ENCODE measurements around the gene STYX. TPM values are rescaled to one million over a fixed set of nuclear protein-coding genes. Genes with fewer than 3 reads are reported as not detected.
A peak's percentile ranks its signal among the peaks of the same experiment; 100 is the strongest.

The STYX gene
- total RNA-seq, 1 donor from 2014 or later = 13.3 TPM

DNA sequence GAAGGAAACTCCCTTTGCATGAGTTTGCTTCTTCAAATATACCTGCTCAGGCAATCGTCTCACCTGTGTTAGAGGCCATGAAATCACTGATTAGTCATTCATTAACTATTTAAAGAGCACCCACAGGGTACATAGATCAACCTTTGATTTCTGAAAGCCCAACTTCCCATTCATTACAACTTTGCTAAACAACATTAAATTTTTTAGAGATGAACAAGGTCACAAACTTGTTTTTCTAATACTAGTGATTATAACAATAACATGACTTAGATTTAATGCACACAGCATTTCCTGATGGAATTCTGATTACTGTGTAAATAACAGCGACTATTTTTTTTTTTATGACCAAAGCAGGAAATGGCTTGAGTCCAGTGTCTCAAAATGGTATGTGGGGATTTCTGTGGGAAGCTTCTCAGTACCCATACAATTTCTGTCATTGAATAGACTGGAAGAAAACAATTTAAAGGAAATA, 29.2 kb upstream of the STYX start:
- H3K27ac ChIP-seq (replicated peaks) = peak overlapping the region; percentile 56
- H3K9me3 ChIP-seq (replicated peaks) = no peaks in the 10 kb centered on the region
- intact Hi-C loops (cut with micrococcal nuclease) = no loop called here
- no peak for DNase-seq
- no peaks in the 10 kb centered on the region for H3K36me3 ChIP-seq
- H3K4me3 ChIP-seq = no peak overlapping the region
- peaks cover 20% of the 10 kb centered on the region for H3K4me1 ChIP-seq
- H3K27me3 ChIP-seq (ENCODE audit: low read depth) = no peaks in the 10 kb centered on the region
- TF ChIP-seq, protein P1, sequence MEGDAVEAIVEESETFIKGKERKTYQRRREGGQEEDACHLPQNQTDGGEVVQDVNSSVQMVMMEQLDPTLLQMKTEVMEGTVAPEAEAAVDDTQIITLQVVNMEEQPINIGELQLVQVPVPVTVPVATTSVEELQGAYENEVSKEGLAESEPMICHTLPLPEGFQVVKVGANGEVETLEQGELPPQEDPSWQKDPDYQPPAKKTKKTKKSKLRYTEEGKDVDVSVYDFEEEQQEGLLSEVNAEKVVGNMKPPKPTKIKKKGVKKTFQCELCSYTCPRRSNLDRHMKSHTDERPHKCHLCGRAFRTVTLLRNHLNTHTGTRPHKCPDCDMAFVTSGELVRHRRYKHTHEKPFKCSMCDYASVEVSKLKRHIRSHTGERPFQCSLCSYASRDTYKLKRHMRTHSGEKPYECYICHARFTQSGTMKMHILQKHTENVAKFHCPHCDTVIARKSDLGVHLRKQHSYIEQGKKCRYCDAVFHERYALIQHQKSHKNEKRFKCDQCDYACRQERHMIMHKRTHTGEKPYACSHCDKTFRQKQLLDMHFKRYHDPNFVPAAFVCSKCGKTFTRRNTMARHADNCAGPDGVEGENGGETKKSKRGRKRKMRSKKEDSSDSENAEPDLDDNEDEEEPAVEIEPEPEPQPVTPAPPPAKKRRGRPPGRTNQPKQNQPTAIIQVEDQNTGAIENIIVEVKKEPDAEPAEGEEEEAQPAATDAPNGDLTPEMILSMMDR (IDR thresholded peaks at IDR 0.05; ENCODE audit: borderline replicate concordance) = no peak

DNA sequence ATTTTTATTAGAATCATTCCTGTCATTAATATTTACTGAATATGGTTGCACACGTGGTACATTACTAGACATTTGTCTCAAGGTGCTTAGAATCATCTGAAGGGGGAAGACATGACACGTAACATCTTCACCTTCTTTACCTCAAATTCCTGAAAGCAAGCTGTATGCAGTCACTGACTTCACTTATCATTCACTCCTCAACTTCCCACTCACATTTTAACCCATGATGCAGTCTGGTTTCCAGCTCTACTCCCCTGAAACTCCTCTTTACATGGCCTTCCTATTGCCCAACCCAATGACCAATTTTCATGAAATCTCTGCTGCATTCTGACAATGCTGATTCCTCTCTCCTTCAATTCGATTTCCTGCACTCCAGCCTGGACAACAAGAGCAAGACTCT, 28.7 kb upstream of the STYX start:
- H3K27me3 ChIP-seq (ENCODE audit: low read depth) = no peaks in the 10 kb centered on the region
- H3K4me3 ChIP-seq = no peak overlapping the region
- no peak for DNase-seq
- H3K9me3 ChIP-seq (replicated peaks) = no peaks in the 10 kb centered on the region
- peaks cover 19% of the 10 kb centered on the region for H3K4me1 ChIP-seq
- TF ChIP-seq, protein P1 (IDR thresholded peaks at IDR 0.05; ENCODE audit: borderline replicate concordance) = no peak
- H3K27ac ChIP-seq (replicated peaks) = peak overlapping the region; percentile 56
- intact Hi-C loops (cut with micrococcal nuclease) = no loop called here
- H3K36me3 ChIP-seq = no peaks in the 10 kb centered on the region

DNA sequence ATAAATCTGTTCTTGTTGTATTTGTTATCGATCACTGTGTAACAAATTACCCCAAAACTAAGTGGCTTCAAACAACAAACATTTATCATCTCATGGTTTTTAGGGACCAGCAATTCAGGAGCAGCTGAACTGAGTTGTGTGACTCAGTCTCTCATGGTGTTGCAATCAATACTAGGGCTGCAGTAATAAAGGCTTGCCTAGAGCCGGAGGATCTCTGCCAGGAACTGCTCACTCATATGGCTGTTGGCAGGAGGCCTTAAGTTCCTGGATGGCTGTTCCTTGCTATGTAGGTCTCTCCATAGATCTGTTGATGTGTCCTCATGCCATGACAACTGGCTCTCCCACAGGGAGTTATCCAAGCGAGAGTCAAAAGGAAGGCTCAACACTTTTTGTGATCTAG, 26.7 kb upstream of the STYX start:
- no peak overlapping the region for H3K4me3 ChIP-seq
- TF ChIP-seq, protein P1 (IDR thresholded peaks at IDR 0.05; ENCODE audit: borderline replicate concordance) = no peak
- H3K9me3 ChIP-seq (replicated peaks) = no peaks in the 10 kb centered on the region
- DNase-seq = no peak
- peaks cover 33% of the 10 kb centered on the region for H3K4me1 ChIP-seq
- no peaks in the 10 kb centered on the region for H3K27me3 ChIP-seq (ENCODE audit: low read depth)
- H3K36me3 ChIP-seq = no peaks in the 10 kb centered on the region
- H3K27ac ChIP-seq (replicated peaks) = no peak overlapping the region
- intact Hi-C loops (cut with micrococcal nuclease) = no loop called here

DNA sequence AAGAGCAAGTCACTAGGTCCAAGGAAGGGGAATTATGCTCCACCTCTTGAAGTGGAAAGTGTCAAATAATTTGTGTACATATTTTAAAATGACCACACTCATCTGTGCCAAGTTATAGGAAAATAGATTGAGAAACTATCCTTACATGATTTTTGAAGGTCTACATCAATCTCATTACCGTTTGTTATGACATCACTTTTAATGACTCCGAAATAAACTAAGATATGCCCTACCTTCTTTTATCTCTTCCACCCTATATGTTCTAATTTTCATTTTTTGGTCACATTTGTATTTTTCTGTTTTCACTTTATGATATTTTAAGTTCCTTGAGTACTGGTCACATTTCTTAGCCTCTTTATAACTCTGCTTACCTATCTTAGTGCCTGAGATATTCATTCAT, 26.3 kb upstream of the STYX start:
- Histone ChIP-seq H3K36me3 (peaks cover 3% of the 10 kb centered on the region), H3K9me3 (replicated peaks) (no peaks in the 10 kb centered on the region), H3K27me3 (ENCODE audit: low read depth) (no peaks in the 10 kb centered on the region), H3K4me1 (peaks cover 37% of the 10 kb centered on the region), H3K27ac (replicated peaks) (no peak overlapping the region), H3K4me3 (no peak overlapping the region)
- intact Hi-C loops (cut with micrococcal nuclease) = no loop called here
- TF ChIP-seq, protein P1 (IDR thresholded peaks at IDR 0.05; ENCODE audit: borderline replicate concordance) = no peak
- no peak for DNase-seq

DNA sequence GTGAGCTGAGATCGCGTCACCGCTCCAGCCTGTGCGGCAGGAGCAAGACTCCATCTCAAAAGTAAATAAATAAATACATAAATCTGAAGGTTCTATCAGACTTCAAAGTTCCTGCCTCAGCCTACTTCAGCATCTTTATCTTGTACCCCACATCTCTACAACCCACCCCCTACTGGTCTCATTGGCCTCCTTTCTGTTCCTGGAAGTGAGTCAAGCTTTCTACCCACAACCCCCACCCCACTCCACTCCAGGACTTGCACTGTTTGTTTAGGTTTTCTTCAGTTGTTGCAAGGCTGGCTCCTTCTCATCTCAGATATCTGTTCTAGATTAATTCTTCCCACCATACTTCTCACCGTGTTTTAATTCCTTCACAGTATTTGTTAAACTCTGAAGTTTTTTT, 23.7 kb upstream of the STYX start:
- Histone ChIP-seq H3K9me3 (replicated peaks) (no peaks in the 10 kb centered on the region), H3K4me3 (peak overlapping the region; percentile 84), H3K27me3 (ENCODE audit: low read depth) (no peaks in the 10 kb centered on the region), H3K36me3 (peaks cover 29% of the 10 kb centered on the region), H3K4me1 (peaks cover 47% of the 10 kb centered on the region), H3K27ac (replicated peaks) (peak overlapping the region; percentile 95)
- no peak for DNase-seq
- TF ChIP-seq, protein P1 (IDR thresholded peaks at IDR 0.05; ENCODE audit: borderline replicate concordance) = no peak
- intact Hi-C loops (cut with micrococcal nuclease) = no loop called here
